Astrocyte of the spinal cord (primary cell): ENCODE results near the gene AQP10.
"Not testable (repeated sequence)": the region's sequence is repeated elsewhere in the genome, so short reads cannot be mapped to it uniquely, and the experiment has no call there.

Experiments used
- DNase-seq: peaks from one replicate; pipeline ENCODE4 v3.0.0; 2011; ENCODE audit warnings: low read depth, low spot score
- H3K4me3 ChIP-seq: 2 replicates; pipeline ENCODE4 v1.5.1; 2011; ENCODE audit warnings: low read depth, mild to moderate bottlenecking, low read length, moderate library complexity
- in situ Hi-C: cut with HindIII; loops from 2 replicates; pipeline ENCODE4 v1.10.0; 2017; ENCODE audit warnings: low sequenced_read_pairs
- TF ChIP-seq, protein P1 (sequence below): IDR thresholded peaks from 2 replicates; pipeline ENCODE4 v1.5.1; 2012; ENCODE audit warnings: low read depth, mild to moderate bottlenecking, low read length, inconsistent platforms

AQP10 gene

GRCh38 chr1:154353966-154354365 is 33.1 kb downstream of the AQP10 start:
- no peak for DNase-seq
- TF ChIP-seq, protein P1, sequence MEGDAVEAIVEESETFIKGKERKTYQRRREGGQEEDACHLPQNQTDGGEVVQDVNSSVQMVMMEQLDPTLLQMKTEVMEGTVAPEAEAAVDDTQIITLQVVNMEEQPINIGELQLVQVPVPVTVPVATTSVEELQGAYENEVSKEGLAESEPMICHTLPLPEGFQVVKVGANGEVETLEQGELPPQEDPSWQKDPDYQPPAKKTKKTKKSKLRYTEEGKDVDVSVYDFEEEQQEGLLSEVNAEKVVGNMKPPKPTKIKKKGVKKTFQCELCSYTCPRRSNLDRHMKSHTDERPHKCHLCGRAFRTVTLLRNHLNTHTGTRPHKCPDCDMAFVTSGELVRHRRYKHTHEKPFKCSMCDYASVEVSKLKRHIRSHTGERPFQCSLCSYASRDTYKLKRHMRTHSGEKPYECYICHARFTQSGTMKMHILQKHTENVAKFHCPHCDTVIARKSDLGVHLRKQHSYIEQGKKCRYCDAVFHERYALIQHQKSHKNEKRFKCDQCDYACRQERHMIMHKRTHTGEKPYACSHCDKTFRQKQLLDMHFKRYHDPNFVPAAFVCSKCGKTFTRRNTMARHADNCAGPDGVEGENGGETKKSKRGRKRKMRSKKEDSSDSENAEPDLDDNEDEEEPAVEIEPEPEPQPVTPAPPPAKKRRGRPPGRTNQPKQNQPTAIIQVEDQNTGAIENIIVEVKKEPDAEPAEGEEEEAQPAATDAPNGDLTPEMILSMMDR: no peak
- no peak overlapping the region for H3K4me3 ChIP-seq
- in situ Hi-C loops: no loop called here

DNA sequence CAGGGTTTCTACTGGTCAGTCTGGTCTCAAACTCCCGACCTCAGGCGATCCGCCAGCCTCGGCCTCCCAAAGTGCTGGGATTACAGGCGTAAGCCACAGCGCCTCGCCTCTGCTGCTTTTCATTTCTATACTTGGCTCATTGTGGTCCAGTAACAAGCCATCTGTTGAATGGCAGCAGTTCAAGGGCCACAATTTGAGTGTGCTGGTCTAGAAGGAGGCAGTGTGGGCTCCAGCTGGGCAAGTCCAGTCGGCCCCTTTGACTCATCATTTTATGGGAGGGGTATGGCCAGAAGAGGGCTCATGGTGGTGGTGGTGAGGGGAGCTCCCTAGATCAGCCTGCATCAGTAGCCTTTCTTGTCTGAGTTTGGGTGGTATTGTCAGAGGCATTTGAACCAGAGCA is 37.6 kb downstream of the AQP10 start:
- H3K4me3 ChIP-seq: no peak overlapping the region
- in situ Hi-C loops: no loop called here
- TF ChIP-seq, protein P1: no peak
- DNase-seq: no peak

DNA sequence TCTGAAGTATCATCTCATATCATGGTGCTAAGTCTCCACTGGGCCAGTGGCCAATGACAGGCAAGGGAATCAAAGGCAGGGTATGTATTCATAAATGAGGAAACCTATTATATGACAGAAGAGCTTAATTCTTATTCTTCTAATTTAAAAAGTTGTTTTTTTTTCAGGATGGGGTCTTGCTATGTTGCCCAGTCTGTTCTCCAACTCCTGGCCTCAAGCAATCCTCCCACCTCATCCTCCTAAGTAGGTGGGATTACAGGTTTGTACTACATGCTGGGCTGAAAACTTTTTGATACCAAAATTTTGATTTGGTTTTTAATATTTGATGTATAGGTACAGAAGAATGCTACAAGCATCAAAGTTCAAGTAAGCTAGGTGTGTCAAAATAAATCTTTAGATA is 39.4 kb downstream of the AQP10 start:
- in situ Hi-C loops: no loop called here
- H3K4me3 ChIP-seq: no peak overlapping the region
- DNase-seq: no peak
- TF ChIP-seq, protein P1: no peak

GRCh38 chr1:154360881-154361280 is 40.0 kb downstream of the AQP10 start:
- H3K4me3 ChIP-seq, in situ Hi-C loops, DNase-seq: not testable (repeated sequence)

DNA sequence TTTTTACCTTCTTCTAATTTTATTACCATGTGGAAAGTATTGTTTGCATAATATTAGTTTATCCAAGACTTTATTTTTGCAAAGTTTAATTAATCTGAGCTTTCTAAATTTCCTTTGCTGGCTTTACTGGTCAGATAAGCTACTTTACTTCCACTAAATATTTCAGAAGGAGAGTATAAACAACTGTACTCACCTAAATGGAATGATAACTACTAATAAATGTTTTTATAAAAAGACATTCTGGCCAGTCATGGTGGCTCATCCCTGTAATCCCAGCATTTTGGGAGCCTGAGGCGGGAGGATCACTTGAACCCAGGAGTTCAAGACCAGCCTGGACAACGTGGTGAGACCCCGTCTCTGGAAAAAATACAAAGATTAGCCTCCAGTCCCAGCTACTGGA is 40.5 kb downstream of the AQP10 start:
- TF ChIP-seq, protein P1: no peak
- in situ Hi-C loops: no loop called here
- DNase-seq: no peak

GRCh38 chr1:154371436-154371835 is 50.5 kb downstream of the AQP10 start:
- no peak overlapping the region for H3K4me3 ChIP-seq
- in situ Hi-C loops: no loop called here
- DNase-seq: no peak
- TF ChIP-seq, protein P1: no peak

More for the DNA sequence above, 40.5 kb downstream of the AQP10 start:
- no peak overlapping the region for H3K4me3 ChIP-seq

DNA sequence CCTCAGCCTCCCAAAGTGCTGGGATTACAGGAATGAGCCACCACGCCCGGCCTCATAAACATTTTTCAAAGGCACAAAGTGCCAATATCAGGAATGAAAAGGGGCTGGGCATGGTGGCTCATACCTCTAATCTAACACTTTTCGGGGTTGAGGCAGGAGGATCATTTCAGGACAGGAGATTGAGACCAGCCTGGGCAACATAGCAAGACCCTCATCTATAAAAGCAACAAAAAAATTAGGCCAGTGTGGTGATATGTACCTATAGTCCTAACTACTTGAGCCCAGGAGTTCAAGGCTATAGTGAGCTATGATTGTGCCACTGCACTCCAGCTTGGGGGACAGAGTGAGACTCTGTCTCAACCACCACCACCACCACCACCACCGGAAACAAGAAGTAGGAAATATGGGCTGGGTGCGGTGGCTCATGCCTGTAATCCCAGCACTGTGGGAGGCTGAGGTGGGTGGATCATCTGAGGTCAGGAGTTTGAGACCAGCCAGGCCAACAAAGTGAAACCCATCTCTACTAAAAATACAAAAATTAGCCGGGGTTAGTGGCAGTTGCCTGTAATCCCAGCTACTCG is 53.0 kb downstream of the AQP10 start:
- DNase-seq, H3K4me3 ChIP-seq, in situ Hi-C loops: not testable (repeated sequence)
